B cell (primary cell): ENCODE results near the gene WASF2. TPM values are rescaled to one million over a fixed set of nuclear protein-coding genes. Genes with fewer than 3 reads are reported as not detected.

Experiments used
- ATAC-seq: fragments of 200-7000 bp; cut with Tn5 transposase; one replicate; pipeline ENCODE4 v1.10.0; 2021; ENCODE audit warnings: low read depth, mild to moderate bottlenecking, moderate number of reproducible peaks, moderate library complexity
- CTCF ChIA-PET: fragments of 350-600 bp; sonication (Branson Sonifier 250); formaldehyde crosslinking; loops from one replicate; lab custom pipeline; 2021; ENCODE audit warnings: antibody characterized with exemption, inconsistent platforms; lab: Charles Lee
- POLR2A ChIA-PET: fragments of 350-600 bp; sonication (Branson Sonifier 250); formaldehyde crosslinking; loops from one replicate; lab custom pipeline; 2021; ENCODE audit warnings: antibody characterized with exemption; lab: Charles Lee
- DNase-seq: peaks from one replicate; pipeline ENCODE4 v3.0.0; 2013
- H2AFZ ChIP-seq: 2 replicates; pipeline ENCODE4 v1.6.1; 2012; ENCODE audit warnings: mild to moderate bottlenecking, low read depth, low read length; ENCODE audit not compliant: insufficient read depth, poor library complexity, severe bottlenecking
- H3K27ac ChIP-seq, 2 donors: 1 replicate in 1 of 2; 2 replicates in 1 of 2; pipeline ENCODE4 v1.5.1; 2012 to 2013; ENCODE audit warnings: low read length in 2 of 2, mild to moderate bottlenecking in 2 of 2, moderate library complexity in 1 of 2
- H3K27me3 ChIP-seq, 4 experiments: fragments of 200-600 bp in 1 of 4; sonication (generic) in 1 of 4; replicated peaks in 1 of 4; 1 replicate in 2 of 4; 2 replicates in 2 of 4; pipeline versions ENCODE4 v1.6.1 to v1.7.0; 2013 to 2016; ENCODE audit warnings: low read length in 3 of 4, mild to moderate bottlenecking in 2 of 4, mixed read lengths in 1 of 4, moderate library complexity in 1 of 4; ENCODE audit not compliant: insufficient read depth in 4 of 4, control insufficient read depth in 3 of 4; ENCODE audit errors: control extremely low read depth in 1 of 4
- H3K36me3 ChIP-seq, 2 experiments: replicated peaks in 1 of 2; 1 replicate in 1 of 2; 2 replicates in 1 of 2; pipeline versions ENCODE4 v1.6.1 to v1.7.1; 2013; ENCODE audit warnings: low read length in 1 of 2; ENCODE audit not compliant: insufficient read depth in 2 of 2, control insufficient read depth in 1 of 2; ENCODE audit errors: control extremely low read depth in 1 of 2, extremely low read depth in 1 of 2
- H3K4me1 ChIP-seq, 2 donors: fragments of 200-600 bp in 1 of 2; sonication (generic) in 1 of 2; 1 replicate in 1 of 2; 2 replicates in 1 of 2; pipeline versions ENCODE4 v1.5.1 to v1.6.1; 2013 to 2017; ENCODE audit warnings: low read length in 2 of 2; ENCODE audit not compliant: control insufficient read depth in 2 of 2, insufficient read depth in 2 of 2
- H3K4me2 ChIP-seq: replicated peaks from 2 replicates; pipeline ENCODE3; 2012; ENCODE audit warnings: mild to moderate bottlenecking, low read depth, low read length; ENCODE audit not compliant: poor library complexity, severe bottlenecking
- H3K4me3 ChIP-seq, 5 experiments: fragments of 200-600 bp in 1 of 5; sonication (generic) in 1 of 5; 1 replicate in 3 of 5; 2 replicates in 2 of 5; pipeline versions ENCODE4 v1.5.1 to v1.7.0; 2011 to 2016; ENCODE audit warnings: low read length in 4 of 5, mild to moderate bottlenecking in 4 of 5, low read depth in 2 of 5, control low read depth in 1 of 5, moderate library complexity in 1 of 5; ENCODE audit not compliant: insufficient read depth in 1 of 5; ENCODE audit errors: control extremely low read depth in 1 of 5, extremely low read depth in 1 of 5
- H3K79me2 ChIP-seq: fragments of 200-600 bp; sonication (generic); one replicate; pipeline ENCODE4 v1.6.0; 2016; ENCODE audit warnings: low read length; ENCODE audit not compliant: control insufficient read depth, insufficient read depth
- H3K9ac ChIP-seq: fragments of 200-600 bp; sonication (generic); 2 replicates; pipeline ENCODE4 v1.6.1; 2017; ENCODE audit warnings: mild to moderate bottlenecking, low read length, moderate library complexity
- H3K9me3 ChIP-seq, 3 donors: one replicate each; pipeline versions ENCODE4 v1.6.1 to v1.7.1; 2013; ENCODE audit warnings: low read length in 2 of 3; ENCODE audit not compliant: control insufficient read depth in 2 of 3, insufficient read depth in 1 of 3; ENCODE audit errors: control extremely low read depth in 1 of 3
- H4K20me1 ChIP-seq: 2 replicates; pipeline ENCODE4 v1.6.0; 2012; ENCODE audit warnings: mild to moderate bottlenecking, low read length; ENCODE audit not compliant: insufficient read depth, control insufficient read depth, poor library complexity, severe bottlenecking
- H3K27ac Mint-ChIP-seq: one replicate; pipeline ENCODE4 v1.8.0; 2021; ENCODE audit warnings: mixed read lengths
- H3K27me3 Mint-ChIP-seq: one replicate; pipeline ENCODE4 v1.8.0; 2021; ENCODE audit warnings: mixed read lengths
- H3K4me1 Mint-ChIP-seq: one replicate; pipeline ENCODE4 v1.8.0; 2021; ENCODE audit warnings: mixed read lengths
- H3K4me3 Mint-ChIP-seq: one replicate; pipeline ENCODE4 v1.8.0; 2021; ENCODE audit warnings: mixed read lengths
- H3K9me3 Mint-ChIP-seq: one replicate; pipeline ENCODE4 v1.8.0; 2022; ENCODE audit warnings: mixed read lengths; ENCODE audit not compliant: insufficient read depth
- EZH2 ChIP-seq: IDR thresholded peaks from 2 replicates; pipeline ENCODE4 v1.6.1; 2012; ENCODE audit warnings: borderline replicate concordance, low read depth, mild to moderate bottlenecking, moderate library complexity, low read length; ENCODE audit not compliant: insufficient read depth, poor library complexity, severe bottlenecking
- WGBS: methylation state at CpG from one replicate; pipeline ENCODE4 v1.1.5; 2013; ENCODE audit warnings: missing lambda C conversion rate; ENCODE audit not compliant: insufficient coverage; 5-methylcytosine and 5-hydroxymethylcytosine counted together
- intact Hi-C: fragments of 100-400 bp; cut with micrococcal nuclease; formaldehyde crosslinking; loops from one replicate; pipeline ENCODE4 v1.10.0; 2022
- polyA plus RNA-seq: library from polyadenylated mRNA; depleted of rRNA; stranded (reverse); fragments of >200 nt; gene quantifications from 2 replicates; pipeline ENCODE4 v1.2.3, GENCODE V29; 2012
- total RNA-seq, 2 donors: library from RNA; stranded (reverse); fragments of 120-200 nt in 1 of 2; gene quantifications; 1 replicate in 1 of 2; 2 replicates in 1 of 2; pipeline versions ENCODE4 v1.2.3 to v1.2.4, GENCODE V29; 2013 to 2022
- TF ChIP-seq, protein P1 (sequence below): fragments of 200-600 bp; IDR thresholded peaks from one replicate; pipeline ENCODE4 v1.8.0; 2022; ENCODE audit warnings: antibody characterized with exemption, mild to moderate bottlenecking

WASF2 gene
- total and polyA plus RNA-seq, 2 donors (not counting 1 experiment from before 2014, with no cell fraction given), result 67.4 to 169 TPM

DNA sequence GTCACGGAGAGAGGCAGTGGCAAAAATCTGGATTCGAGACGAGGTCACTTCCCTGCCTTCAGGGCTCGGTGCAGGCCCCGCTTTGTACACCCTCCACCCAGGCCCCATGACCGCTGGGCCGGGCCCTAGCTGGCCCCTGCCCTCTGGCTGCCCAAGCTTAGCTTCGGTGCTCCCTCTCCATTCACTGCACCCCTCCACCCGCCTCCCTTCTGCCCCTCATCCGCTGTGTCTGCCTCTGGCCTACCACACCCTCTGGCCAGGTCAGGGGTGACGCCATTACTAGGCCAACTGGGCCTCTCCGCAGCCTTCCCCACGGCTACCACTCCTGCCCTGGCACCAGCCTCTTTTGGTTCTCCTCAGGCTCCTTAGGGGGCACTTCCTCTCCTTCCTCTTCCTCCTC, 106.3 kb downstream of the WASF2 start:
- H3K9me3 ChIP-seq, result peaks cover 0 to 4% (median 0%) of the 10 kb centered on the region in 3 donors
- Mint-ChIP-seq H3K27ac (no peak overlapping the region), H3K4me3 (no peak overlapping the region), H3K4me1 (peaks cover 12% of the 10 kb centered on the region), H3K9me3 (no peaks in the 10 kb centered on the region), H3K27me3 (peaks cover 6% of the 10 kb centered on the region)
- CTCF ChIA-PET, result interaction anchor here (0.5 to 9.4 kb wide), 7 partner anchors 11 to 383 kb away, joined by 3 to 297 read pairs (median 16); partner anchors contain the start of gene MAP3K6
- peaks cover 8 to 12% of the 10 kb centered on the region in 2 donors for H3K4me1 ChIP-seq
- WGBS, result 92% methylated on average over 13 of the region's 13 CpGs
- intact Hi-C loops, result no loop called here
- no peak overlapping the region for H2AFZ ChIP-seq
- no peak overlapping the region for H3K27ac ChIP-seq
- no peak overlapping the region for H3K9ac ChIP-seq
- no peaks in the 10 kb centered on the region for H4K20me1 ChIP-seq
- no peak overlapping the region for H3K4me3 ChIP-seq
- DNase-seq (no peak), ATAC-seq (no peak)
- no peaks in the 10 kb centered on the region for H3K27me3 ChIP-seq
- POLR2A ChIA-PET, result interaction anchor here (0.7 to 1.3 kb wide), 2 partner anchors 14 to 19 kb away, joined by 4 to 6 read pairs; no protein-coding TSS in a partner anchor
- H3K79me2 ChIP-seq, result no peaks in the 10 kb centered on the region
- no peak for TF ChIP-seq EZH2
- H3K4me2 ChIP-seq, result peak overlapping the region; percentile 42
- H3K36me3 ChIP-seq, result no peaks in the 10 kb centered on the region

DNA sequence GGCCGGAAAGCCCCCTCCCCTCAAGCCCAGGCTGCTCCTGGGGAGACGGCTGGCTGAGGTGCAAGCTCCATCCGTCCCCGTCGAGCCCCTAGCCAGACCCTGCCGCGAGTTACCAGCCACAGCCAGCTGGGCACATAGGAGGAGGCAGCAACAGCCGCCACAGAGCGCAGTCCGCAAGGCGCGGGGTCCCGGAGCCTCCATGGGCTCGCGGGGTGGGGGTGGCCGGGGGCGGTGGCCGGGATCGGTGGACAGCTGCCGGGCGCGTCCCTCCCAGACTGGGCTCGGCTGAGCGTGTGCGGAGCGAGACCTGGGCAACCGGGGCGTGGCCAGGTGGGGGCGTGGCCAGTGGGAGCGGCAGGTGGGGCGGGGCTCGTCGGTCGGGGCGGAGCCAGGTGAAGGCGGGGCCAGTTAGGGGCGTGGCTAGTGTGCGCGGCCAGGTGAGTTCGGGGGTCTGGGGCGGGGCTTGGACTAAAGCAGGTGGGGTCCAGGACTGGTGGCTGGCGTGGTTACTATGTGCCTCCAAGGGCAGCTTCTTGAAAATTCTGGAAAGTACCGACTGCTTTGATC, 106.8 kb downstream of the WASF2 start, which contains the start of gene CD164L2:
Gene CD164L2, minus strand, starts transcription at position 295 of the 567 bp plus-strand sequence. Its CDS starts 94 bp downstream, at position 201.
- no peak for TF ChIP-seq EZH2
- TF ChIP-seq, protein P1, sequence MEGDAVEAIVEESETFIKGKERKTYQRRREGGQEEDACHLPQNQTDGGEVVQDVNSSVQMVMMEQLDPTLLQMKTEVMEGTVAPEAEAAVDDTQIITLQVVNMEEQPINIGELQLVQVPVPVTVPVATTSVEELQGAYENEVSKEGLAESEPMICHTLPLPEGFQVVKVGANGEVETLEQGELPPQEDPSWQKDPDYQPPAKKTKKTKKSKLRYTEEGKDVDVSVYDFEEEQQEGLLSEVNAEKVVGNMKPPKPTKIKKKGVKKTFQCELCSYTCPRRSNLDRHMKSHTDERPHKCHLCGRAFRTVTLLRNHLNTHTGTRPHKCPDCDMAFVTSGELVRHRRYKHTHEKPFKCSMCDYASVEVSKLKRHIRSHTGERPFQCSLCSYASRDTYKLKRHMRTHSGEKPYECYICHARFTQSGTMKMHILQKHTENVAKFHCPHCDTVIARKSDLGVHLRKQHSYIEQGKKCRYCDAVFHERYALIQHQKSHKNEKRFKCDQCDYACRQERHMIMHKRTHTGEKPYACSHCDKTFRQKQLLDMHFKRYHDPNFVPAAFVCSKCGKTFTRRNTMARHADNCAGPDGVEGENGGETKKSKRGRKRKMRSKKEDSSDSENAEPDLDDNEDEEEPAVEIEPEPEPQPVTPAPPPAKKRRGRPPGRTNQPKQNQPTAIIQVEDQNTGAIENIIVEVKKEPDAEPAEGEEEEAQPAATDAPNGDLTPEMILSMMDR, result no peak
- H3K36me3 ChIP-seq, result no peaks in the 10 kb centered on the region
- ATAC-seq, result peak; percentile 72
- H3K4me1 ChIP-seq, result peaks cover 8 to 12% of the 10 kb centered on the region in 2 donors
- no peak within 1 kb of the TSS for H3K4me3 Mint-ChIP-seq
- DNase-seq, result no peak
- intact Hi-C loops, result no loop called here
- H3K27ac ChIP-seq, result no peak within 1 kb of the TSS
- H3K9ac ChIP-seq, result no peak within 1 kb of the TSS
- ChIA-PET POLR2A (interaction anchor here (0.5 to 1.3 kb wide), 2 partner anchors 18 to 156 kb away, joined by 4 to 5 read pairs; no protein-coding TSS in a partner anchor), CTCF (interaction anchor here (0.5 to 9.4 kb wide), 12 partner anchors 12 to 384 kb away, joined by 3 to 135 read pairs (median 4); partner anchors contain the start of gene MAP3K6)
- H3K4me1 Mint-ChIP-seq, result peaks cover 8% of the 10 kb centered on the region
- H3K4me3 ChIP-seq, result no peak within 1 kb of the TSS
- peaks cover 0 to 4% (median 0%) of the 10 kb centered on the region in 3 donors for H3K9me3 ChIP-seq
- WGBS, result 31% methylated on average over 43 of the region's 43 CpGs
- peaks cover 4% of the 10 kb centered on the region for H3K27me3 Mint-ChIP-seq
- no peaks in the 10 kb centered on the region for H4K20me1 ChIP-seq
- no peak within 1 kb of the TSS for H2AFZ ChIP-seq
- no peaks in the 10 kb centered on the region for H3K79me2 ChIP-seq
- peak within 1 kb of the TSS; percentile 42 for H3K4me2 ChIP-seq
- no peaks in the 10 kb centered on the region for H3K27me3 ChIP-seq
- H3K9me3 Mint-ChIP-seq, result no peaks in the 10 kb centered on the region
- no peak within 1 kb of the TSS for H3K27ac Mint-ChIP-seq
